ENCODE measurements around the gene PCDHA2. TPM values are rescaled to one million over a fixed set of nuclear protein-coding genes. Genes with fewer than 3 reads are reported as not detected.
"Not testable (repeated sequence)": the region's sequence is repeated elsewhere in the genome, so short reads cannot be mapped to it uniquely, and the experiment has no call there.

The PCDHA2 gene
- total and polyA plus RNA-seq, 2 of the 4 experiments (the other 2 are of a cell fraction): not detected

DNA sequence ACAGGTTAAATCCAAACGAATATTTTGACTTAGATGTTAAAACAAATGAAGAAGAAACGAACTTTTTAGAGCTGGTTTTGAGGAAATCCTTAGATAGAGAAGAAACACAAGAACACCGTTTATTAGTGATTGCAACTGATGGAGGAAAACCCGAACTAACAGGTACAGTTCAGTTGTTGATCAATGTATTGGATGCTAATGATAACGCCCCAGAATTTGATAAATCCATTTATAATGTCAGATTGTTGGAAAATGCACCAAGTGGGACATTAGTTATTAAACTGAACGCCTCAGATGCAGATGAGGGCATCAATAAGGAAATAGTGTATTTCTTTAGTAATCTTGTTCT is 27.6 kb downstream of the PCDHA2 start:
- Histone ChIP-seq H3K23ac (ENCODE audit: low read depth, low read length) (no peak overlapping the region), H4K91ac (ENCODE audit: insufficient read depth, low read depth, low read length) (no peak overlapping the region), H3K4me3 (ENCODE audit: insufficient read depth, low read depth, low read length) (no peak overlapping the region)

DNA sequence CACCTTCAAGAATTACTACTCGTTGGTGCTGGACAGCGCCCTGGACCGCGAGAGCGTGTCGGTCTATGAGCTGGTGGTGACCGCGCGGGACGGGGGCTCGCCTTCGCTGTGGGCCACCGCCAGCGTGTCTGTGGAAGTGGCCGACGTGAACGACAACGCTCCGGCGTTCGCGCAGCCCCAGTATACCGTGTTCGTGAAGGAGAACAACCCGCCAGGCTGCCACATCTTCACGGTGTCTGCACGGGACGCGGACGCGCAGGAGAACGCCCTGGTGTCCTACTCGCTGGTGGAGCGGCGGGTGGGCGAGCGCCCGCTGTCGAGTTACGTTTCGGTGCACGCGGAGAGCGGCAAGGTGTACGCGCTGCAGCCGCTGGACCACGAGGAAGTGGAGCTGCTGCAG is 28.3 kb downstream of the PCDHA2 start:
- in situ Hi-C loops (cut with MboI; ENCODE audit: low sequenced_read_pairs); dilution Hi-C loops (cut with HindIII; ENCODE audit: low sequenced_read_pairs, unreplicated experiment); H3K27me3 ChIP-seq (ENCODE audit: control insufficient read depth, insufficient read depth, low read length); H3K79me1 ChIP-seq (ENCODE audit: low read depth in 1 of 2, low read length in 2 of 2); H2BK15ac ChIP-seq (ENCODE audit: low read depth, low read length); H3K56ac ChIP-seq (ENCODE audit: extremely low read depth, insufficient read depth, low read length); H2AK5ac ChIP-seq (ENCODE audit: low read depth, low read length); H3K4me3 ChIP-seq (ENCODE audit: insufficient read depth, low read depth, low read length); intact Hi-C loops (cut with micrococcal nuclease); H2BK5ac ChIP-seq (ENCODE audit: low read depth, low read length, poor library complexity, severe bottlenecking); H4K8ac ChIP-seq (ENCODE audit: low read depth in 2 of 2, low read length in 2 of 2); H3K4me1 ChIP-seq (ENCODE audit: control insufficient read depth, insufficient read depth, low read length); H2BK120ac ChIP-seq (ENCODE audit: low read depth, low read length); CTCF ChIA-PET; H3K36me3 ChIP-seq (ENCODE audit: control insufficient read depth, insufficient read depth, low read length); H2AK9ac ChIP-seq (replicated peaks; ENCODE audit: low read depth, low read length, poor library complexity); ATAC-seq (ENCODE audit: low read depth); H3K9me3 ChIP-seq (ENCODE audit: control insufficient read depth, insufficient read depth, low read length); H4K20me1 ChIP-seq (ENCODE audit: insufficient read depth, low read length); H3K9ac ChIP-seq (ENCODE audit: low read depth, low read length); H3K23ac ChIP-seq (ENCODE audit: low read depth, low read length); POLR2A ChIA-PET (ENCODE audit: unreplicated experiment); H3K27ac ChIP-seq (ENCODE audit: insufficient read depth, low read length); H2AFZ ChIP-seq (replicated peaks; ENCODE audit: low read length, poor library complexity); H2BK20ac ChIP-seq (ENCODE audit: low read depth, low read length); BruUV-seq (replicated peaks); H3K14ac ChIP-seq (replicated peaks; ENCODE audit: low read depth, low read length); H3K4me2 ChIP-seq (ENCODE audit: low read depth, low read length); H3K9me1 ChIP-seq (ENCODE audit: insufficient read depth, low read length); H3K4ac ChIP-seq (ENCODE audit: low read depth, low read length); H4K5ac ChIP-seq (ENCODE audit: low read depth, low read length); H3K18ac ChIP-seq (ENCODE audit: low read depth, low read length); H4K91ac ChIP-seq (ENCODE audit: insufficient read depth, low read depth, low read length); DNase-seq: not testable (repeated sequence)
- WGBS, 2 experiments (ENCODE audit: extremely low coverage in 2 of 2, insufficient read length in 1 of 2): 52% methylated on average over 27 of the region's 48 CpGs; no CpG with 5 or more reads in 1 of the 2 experiments

More for the DNA sequence above, 27.6 kb downstream of the PCDHA2 start:
- H2BK5ac ChIP-seq (ENCODE audit: low read depth, low read length, poor library complexity, severe bottlenecking): no peak overlapping the region
- H3K9me3 ChIP-seq (ENCODE audit: control insufficient read depth, insufficient read depth, low read length): peaks cover 9% of the 10 kb centered on the region
- H3K4me1 ChIP-seq (ENCODE audit: control insufficient read depth, insufficient read depth, low read length): no peaks in the 10 kb centered on the region
- H3K27ac ChIP-seq (ENCODE audit: insufficient read depth, low read length): no peak overlapping the region
- ATAC-seq (ENCODE audit: low read depth) (no peak), DNase-seq (no peak)
- no peak overlapping the region for H2BK15ac ChIP-seq (ENCODE audit: low read depth, low read length)
- POLR2A ChIA-PET (ENCODE audit: unreplicated experiment): no interaction called here
- no peaks in the 10 kb centered on the region for H3K79me1 ChIP-seq (ENCODE audit: low read depth in 1 of 2, low read length in 2 of 2)
- no peaks in the 10 kb centered on the region for H4K20me1 ChIP-seq (ENCODE audit: insufficient read depth, low read length)
- no peaks in the 10 kb centered on the region for H3K9me1 ChIP-seq (ENCODE audit: insufficient read depth, low read length)
- in situ Hi-C loops (cut with MboI; ENCODE audit: low sequenced_read_pairs) (no loop called here), intact Hi-C loops (cut with micrococcal nuclease) (no loop called here), dilution Hi-C loops (cut with HindIII; ENCODE audit: low sequenced_read_pairs, unreplicated experiment) (no loop called here)
- H2BK120ac ChIP-seq (ENCODE audit: low read depth, low read length): no peak overlapping the region
- H3K4me2 ChIP-seq (ENCODE audit: low read depth, low read length): no peak overlapping the region
- no peak overlapping the region for H3K9ac ChIP-seq (ENCODE audit: low read depth, low read length)
- no peak overlapping the region for H3K18ac ChIP-seq (ENCODE audit: low read depth, low read length)
- WGBS, 2 experiments (ENCODE audit: extremely low coverage in 2 of 2, insufficient read length in 1 of 2): 36% methylated on average over 4 of the region's 6 CpGs; no CpG with 5 or more reads in 1 of the 2 experiments
- no peak overlapping the region for H3K56ac ChIP-seq (ENCODE audit: extremely low read depth, insufficient read depth, low read length)
- H4K5ac ChIP-seq (ENCODE audit: low read depth, low read length): no peak overlapping the region
- H3K27me3 ChIP-seq (ENCODE audit: control insufficient read depth, insufficient read depth, low read length): no peaks in the 10 kb centered on the region
- CTCF ChIA-PET: no interaction called here
- H3K14ac ChIP-seq (replicated peaks; ENCODE audit: low read depth, low read length): no peak overlapping the region
- H2AK9ac ChIP-seq (replicated peaks; ENCODE audit: low read depth, low read length, poor library complexity): no peak overlapping the region
- H2BK20ac ChIP-seq (ENCODE audit: low read depth, low read length): no peak overlapping the region
- no peaks in the 10 kb centered on the region for H3K36me3 ChIP-seq (ENCODE audit: control insufficient read depth, insufficient read depth, low read length)
- no peak overlapping the region for H4K8ac ChIP-seq (ENCODE audit: low read depth in 2 of 2, low read length in 2 of 2)
- TF ChIP-seq, protein P1, sequence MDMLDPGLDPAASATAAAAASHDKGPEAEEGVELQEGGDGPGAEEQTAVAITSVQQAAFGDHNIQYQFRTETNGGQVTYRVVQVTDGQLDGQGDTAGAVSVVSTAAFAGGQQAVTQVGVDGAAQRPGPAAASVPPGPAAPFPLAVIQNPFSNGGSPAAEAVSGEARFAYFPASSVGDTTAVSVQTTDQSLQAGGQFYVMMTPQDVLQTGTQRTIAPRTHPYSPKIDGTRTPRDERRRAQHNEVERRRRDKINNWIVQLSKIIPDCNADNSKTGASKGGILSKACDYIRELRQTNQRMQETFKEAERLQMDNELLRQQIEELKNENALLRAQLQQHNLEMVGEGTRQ (IDR thresholded peaks at IDR 0.05; ENCODE audit: low read depth, low read length): no peak
- TF ChIP-seq NFE2L2 (IDR thresholded peaks at IDR 0.05; ENCODE audit: low read depth, low read length) (no peak), FOS (IDR thresholded peaks at IDR 0.05; ENCODE audit: low read depth, low read length) (no peak), MAFK (IDR thresholded peaks at IDR 0.05; ENCODE audit: low read depth, low read length) (no peak), CHD1 (IDR thresholded peaks at IDR 0.05; ENCODE audit: low read depth, low read length) (no peak), RCOR1 (IDR thresholded peaks at IDR 0.05; ENCODE audit: insufficient replicate concordance, low read length) (no peak), MXI1 (IDR thresholded peaks at IDR 0.05; ENCODE audit: borderline replicate concordance, low read depth, low read length) (no peak), RFX5 (IDR thresholded peaks at IDR 0.05; ENCODE audit: low read depth, low read length) (no peak), CEBPB (IDR thresholded peaks at IDR 0.05; ENCODE audit: low read depth, low read length) (no peak), RAD21 (IDR thresholded peaks at IDR 0.05; ENCODE audit: low read length) (no peak), MAZ (IDR thresholded peaks at IDR 0.05; ENCODE audit: borderline replicate concordance, low read depth, low read length) (no peak), BHLHE40 (IDR thresholded peaks at IDR 0.05; ENCODE audit: low read depth, low read length) (no peak)
- H2AK5ac ChIP-seq (ENCODE audit: low read depth, low read length): no peak overlapping the region
- H2AFZ ChIP-seq (replicated peaks; ENCODE audit: low read length, poor library complexity): no peak overlapping the region
- BruUV-seq (replicated peaks): no TSS peak
- no peak overlapping the region for H3K4ac ChIP-seq (ENCODE audit: low read depth, low read length)

All from IMR-90 (cell line).